Astrocyte (in vitro differentiated cells and primary cell): ENCODE measurements around the gene ACD. TPM values are rescaled to one million over a fixed set of nuclear protein-coding genes. Genes with fewer than 3 reads are reported as not detected.

Source experiments
- DNase-seq: peaks from one replicate; pipeline ENCODE4 v3.0.0-alpha.2; 2010; ENCODE audit warnings: low read depth
- FAIRE-seq: peaks from 2 replicates; lab custom pipeline; 2011; peaks lifted over from hg19 to GRCh38; lab: Jason Lieb, UNC
- H2AFZ ChIP-seq: 2 replicates; pipeline ENCODE4 v1.6.0; 2012; ENCODE audit warnings: low read depth, low read length, inconsistent platforms
- H3K27ac ChIP-seq: 2 replicates; pipeline ENCODE4 v1.5.1; 2011; ENCODE audit warnings: low read depth, low read length, inconsistent platforms
- H3K27me3 ChIP-seq: 2 replicates; pipeline ENCODE4 v1.6.0; 2011; ENCODE audit warnings: low read length, inconsistent platforms; ENCODE audit not compliant: insufficient read depth
- H3K36me3 ChIP-seq: 2 replicates; pipeline ENCODE4 v1.5.1; 2011; ENCODE audit warnings: low read length, inconsistent platforms; ENCODE audit not compliant: insufficient read depth
- H3K4me1 ChIP-seq: 2 replicates; pipeline ENCODE4 v1.5.1; 2011; ENCODE audit warnings: low read length, inconsistent platforms; ENCODE audit not compliant: insufficient read depth
- H3K4me2 ChIP-seq: 2 replicates; pipeline ENCODE4 v1.6.0; 2012; ENCODE audit warnings: low read length, inconsistent platforms
- H3K4me3 ChIP-seq: 2 replicates; pipeline ENCODE4 v1.5.1; 2011; ENCODE audit warnings: low read depth, mild to moderate bottlenecking, low read length, inconsistent platforms; ENCODE audit not compliant: insufficient read depth
- H3K79me2 ChIP-seq: 2 replicates; pipeline ENCODE4 v1.6.0; 2012; ENCODE audit warnings: mild to moderate bottlenecking, low read length, inconsistent platforms; ENCODE audit not compliant: insufficient read depth
- H3K9ac ChIP-seq: 2 replicates; pipeline ENCODE4 v1.6.0; 2012; ENCODE audit warnings: mild to moderate bottlenecking, low read length, inconsistent platforms
- H3K9me3 ChIP-seq: 2 replicates; pipeline ENCODE4 v1.5.1; 2012; ENCODE audit warnings: low read depth, mild to moderate bottlenecking, low read length, inconsistent platforms; ENCODE audit not compliant: insufficient read depth
- H4K20me1 ChIP-seq: 2 replicates; pipeline ENCODE4 v1.6.0; 2012; ENCODE audit warnings: low read length, inconsistent platforms; ENCODE audit not compliant: insufficient read depth
- H3K27ac Mint-ChIP-seq: one replicate; pipeline ENCODE4 v1.8.0; 2021; ENCODE audit warnings: mild to moderate bottlenecking, mixed read lengths; ENCODE audit not compliant: unreplicated experiment
- H3K27me3 Mint-ChIP-seq: one replicate; pipeline ENCODE4 v1.8.0; 2021; ENCODE audit warnings: low read depth, mixed read lengths; ENCODE audit not compliant: unreplicated experiment
- H3K36me3 Mint-ChIP-seq: one replicate; pipeline ENCODE4 v1.8.0; 2021; ENCODE audit warnings: low read depth, mixed read lengths; ENCODE audit not compliant: unreplicated experiment
- H3K4me1 Mint-ChIP-seq: one replicate; pipeline ENCODE4 v1.8.0; 2021; ENCODE audit warnings: low read depth, mixed read lengths; ENCODE audit not compliant: unreplicated experiment
- H3K4me3 Mint-ChIP-seq: one replicate; pipeline ENCODE4 v1.8.0; 2021; ENCODE audit warnings: mild to moderate bottlenecking, moderate library complexity, mixed read lengths; ENCODE audit not compliant: unreplicated experiment
- H3K9me3 Mint-ChIP-seq: one replicate; pipeline ENCODE4 v1.8.0; 2021; ENCODE audit warnings: mild to moderate bottlenecking, mixed read lengths; ENCODE audit not compliant: unreplicated experiment
- EZH2 ChIP-seq: IDR thresholded peaks from 2 replicates; pipeline ENCODE4 v1.6.1; 2012; ENCODE audit warnings: mild to moderate bottlenecking, low read length, inconsistent platforms; ENCODE audit not compliant: insufficient read depth
- total RNA-seq: library from RNA; stranded (reverse); gene quantifications from 2 replicates; pipeline ENCODE4 v1.2.1, GENCODE V29; 2021
- TF ChIP-seq, protein P1 (sequence below): IDR thresholded peaks from 2 replicates; pipeline ENCODE4 v1.5.1; 2011; ENCODE audit warnings: low read depth, mild to moderate bottlenecking, inconsistent platforms, low read length, moderate library complexity; ENCODE audit not compliant: insufficient read depth

The ACD gene
- total RNA-seq, 1 donor from 2014 or later = 11.8 TPM

DNA sequence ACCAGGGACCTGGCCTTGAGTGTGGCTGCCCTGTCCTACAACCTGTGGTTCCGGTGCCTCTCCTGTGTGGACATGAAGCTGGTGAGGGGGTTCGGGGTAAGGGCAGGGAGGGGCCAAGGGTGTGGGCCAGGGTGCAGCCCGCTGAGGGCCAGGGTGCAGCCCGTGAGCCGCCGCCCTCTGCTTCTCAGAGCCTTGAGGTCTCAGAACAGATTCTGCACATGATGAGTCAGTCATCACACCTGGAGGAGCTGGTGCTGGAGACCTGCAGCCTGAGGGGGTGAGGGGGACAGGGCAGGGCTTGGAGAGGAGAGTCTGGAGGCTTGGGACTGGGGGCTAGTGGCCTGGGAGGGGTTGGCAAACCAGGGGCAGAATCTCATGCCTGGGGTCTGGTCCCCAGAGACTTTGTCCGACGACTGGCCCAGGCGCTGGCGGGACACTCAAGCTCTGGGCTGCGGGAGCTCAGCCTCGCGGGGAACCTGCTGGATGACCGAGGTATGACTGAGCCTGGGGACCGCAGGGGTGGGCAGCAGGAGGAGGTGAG is 12.9 kb downstream of the ACD start:
- Mint-ChIP-seq H3K9me3 (peaks cover 5% of the 10 kb centered on the region), H3K4me3 (no peak overlapping the region), H3K4me1 (no peaks in the 10 kb centered on the region), H3K27me3 (peaks cover 44% of the 10 kb centered on the region), H3K27ac (no peak overlapping the region), H3K36me3 (peaks cover 11% of the 10 kb centered on the region)
- H3K9ac ChIP-seq = no peak overlapping the region
- no peak overlapping the region for H3K4me2 ChIP-seq
- H3K36me3 ChIP-seq = no peaks in the 10 kb centered on the region
- FAIRE-seq = no peak
- no peaks in the 10 kb centered on the region for H3K9me3 ChIP-seq
- no peak overlapping the region for H2AFZ ChIP-seq
- H3K4me3 ChIP-seq = no peak overlapping the region
- no peak overlapping the region for H3K27ac ChIP-seq
- H4K20me1 ChIP-seq = peaks cover 16% of the 10 kb centered on the region
- no peak for DNase-seq
- H3K79me2 ChIP-seq = no peaks in the 10 kb centered on the region
- H3K27me3 ChIP-seq = peaks cover 52% of the 10 kb centered on the region
- no peaks in the 10 kb centered on the region for H3K4me1 ChIP-seq
- TF ChIP-seq EZH2 = no peak
- TF ChIP-seq, protein P1, sequence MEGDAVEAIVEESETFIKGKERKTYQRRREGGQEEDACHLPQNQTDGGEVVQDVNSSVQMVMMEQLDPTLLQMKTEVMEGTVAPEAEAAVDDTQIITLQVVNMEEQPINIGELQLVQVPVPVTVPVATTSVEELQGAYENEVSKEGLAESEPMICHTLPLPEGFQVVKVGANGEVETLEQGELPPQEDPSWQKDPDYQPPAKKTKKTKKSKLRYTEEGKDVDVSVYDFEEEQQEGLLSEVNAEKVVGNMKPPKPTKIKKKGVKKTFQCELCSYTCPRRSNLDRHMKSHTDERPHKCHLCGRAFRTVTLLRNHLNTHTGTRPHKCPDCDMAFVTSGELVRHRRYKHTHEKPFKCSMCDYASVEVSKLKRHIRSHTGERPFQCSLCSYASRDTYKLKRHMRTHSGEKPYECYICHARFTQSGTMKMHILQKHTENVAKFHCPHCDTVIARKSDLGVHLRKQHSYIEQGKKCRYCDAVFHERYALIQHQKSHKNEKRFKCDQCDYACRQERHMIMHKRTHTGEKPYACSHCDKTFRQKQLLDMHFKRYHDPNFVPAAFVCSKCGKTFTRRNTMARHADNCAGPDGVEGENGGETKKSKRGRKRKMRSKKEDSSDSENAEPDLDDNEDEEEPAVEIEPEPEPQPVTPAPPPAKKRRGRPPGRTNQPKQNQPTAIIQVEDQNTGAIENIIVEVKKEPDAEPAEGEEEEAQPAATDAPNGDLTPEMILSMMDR = no peak

DNA sequence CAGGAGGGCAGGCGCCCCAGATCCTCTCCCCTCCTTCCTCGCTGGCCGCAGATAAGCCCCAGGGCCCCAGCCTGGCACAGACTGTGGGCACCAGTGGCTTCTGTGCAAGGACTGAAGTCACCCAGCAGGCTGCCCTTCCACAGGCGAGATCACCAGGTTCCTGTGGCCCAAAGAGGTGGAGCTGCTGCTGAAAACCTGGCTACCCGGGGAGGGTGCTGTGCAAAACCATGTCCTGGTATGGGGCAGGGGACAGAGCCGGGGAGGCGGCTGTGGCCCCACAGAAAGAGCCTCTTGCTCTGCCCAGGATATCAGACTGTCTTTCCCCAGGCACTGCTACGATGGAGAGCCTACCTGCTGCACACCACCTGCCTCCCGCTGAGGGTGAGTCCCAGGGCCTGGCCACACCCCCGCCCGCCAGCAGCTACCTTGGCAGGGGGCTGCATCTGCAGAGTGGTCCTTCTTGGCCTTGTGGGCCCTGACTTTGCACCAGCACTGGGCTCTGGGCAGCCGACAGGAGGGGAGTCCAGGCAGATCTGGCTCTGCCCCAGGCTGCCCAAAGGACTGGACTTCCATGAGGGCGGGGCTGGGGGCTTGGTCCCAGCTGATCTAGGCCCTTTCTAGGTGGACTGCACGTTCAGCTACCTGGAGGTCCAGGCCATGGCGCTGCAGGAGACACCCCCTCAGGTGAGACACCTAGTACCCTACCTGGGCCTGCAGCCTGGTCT is 14.5 kb downstream of the ACD start:
- H3K9me3 Mint-ChIP-seq = peaks cover 5% of the 10 kb centered on the region
- H3K36me3 Mint-ChIP-seq = peaks cover 9% of the 10 kb centered on the region
- no peak overlapping the region for H3K9ac ChIP-seq
- H4K20me1 ChIP-seq = peaks cover 11% of the 10 kb centered on the region
- no peaks in the 10 kb centered on the region for H3K4me1 Mint-ChIP-seq
- H3K79me2 ChIP-seq = no peaks in the 10 kb centered on the region
- H3K27ac Mint-ChIP-seq = no peak overlapping the region
- peak overlapping the region; percentile 59 for H3K4me2 ChIP-seq
- no peak overlapping the region for H3K4me3 ChIP-seq
- peak; percentile 56 for TF ChIP-seq EZH2
- TF ChIP-seq, protein P1 = no peak
- H3K27me3 ChIP-seq = peaks cover 41% of the 10 kb centered on the region
- no peak for FAIRE-seq
- H3K27me3 Mint-ChIP-seq = peaks cover 31% of the 10 kb centered on the region
- no peak for DNase-seq
- no peak overlapping the region for H2AFZ ChIP-seq
- no peaks in the 10 kb centered on the region for H3K36me3 ChIP-seq
- H3K9me3 ChIP-seq = no peaks in the 10 kb centered on the region
- no peak overlapping the region for H3K27ac ChIP-seq
- no peak overlapping the region for H3K4me3 Mint-ChIP-seq
- H3K4me1 ChIP-seq = no peaks in the 10 kb centered on the region

DNA sequence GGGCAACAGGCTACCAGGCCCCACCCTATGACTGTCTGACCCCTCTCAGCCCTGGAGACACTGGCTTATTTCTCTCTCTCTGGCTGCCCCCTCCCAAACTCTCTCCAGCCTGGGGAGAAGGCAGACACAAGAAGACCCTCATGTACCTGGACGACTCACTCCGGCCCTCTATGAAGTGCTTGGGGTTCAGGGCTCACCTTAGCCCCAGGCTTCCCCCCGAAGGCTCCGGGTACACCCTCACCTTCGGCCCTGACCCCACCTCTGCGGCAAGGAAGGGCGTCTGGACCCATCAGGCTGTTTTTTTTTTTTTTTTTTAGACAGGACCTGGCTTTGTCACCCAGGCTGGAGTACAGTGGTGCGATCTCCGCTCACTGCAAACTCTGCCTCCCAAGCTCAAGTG is 16.0 kb downstream of the ACD start:
- H3K36me3 ChIP-seq = peaks cover 4% of the 10 kb centered on the region
- H3K9ac ChIP-seq = no peak overlapping the region
- H3K4me3 Mint-ChIP-seq = no peak overlapping the region
- no peaks in the 10 kb centered on the region for H3K4me1 ChIP-seq
- H3K27ac ChIP-seq = no peak overlapping the region
- peaks cover 4% of the 10 kb centered on the region for H3K36me3 Mint-ChIP-seq
- H3K79me2 ChIP-seq = no peaks in the 10 kb centered on the region
- TF ChIP-seq, protein P1 = no peak
- TF ChIP-seq EZH2 = no peak
- FAIRE-seq = no peak
- no peaks in the 10 kb centered on the region for H3K9me3 ChIP-seq
- no peak for DNase-seq
- no peak overlapping the region for H3K4me2 ChIP-seq
- no peak overlapping the region for H2AFZ ChIP-seq
- H3K27ac Mint-ChIP-seq = no peak overlapping the region
- H3K9me3 Mint-ChIP-seq = peaks cover 3% of the 10 kb centered on the region
- H4K20me1 ChIP-seq = peaks cover 11% of the 10 kb centered on the region
- H3K4me3 ChIP-seq = no peak overlapping the region
- peaks cover 27% of the 10 kb centered on the region for H3K27me3 ChIP-seq
- peaks cover 16% of the 10 kb centered on the region for H3K27me3 Mint-ChIP-seq
- H3K4me1 Mint-ChIP-seq = no peaks in the 10 kb centered on the region
